Hypothalamus (tissue), 51 donors: ENCODE data around the gene TEN1.

ENCODE experiments used
- DNase-seq, 51 donors: peaks; one replicate each; lab custom pipeline; 2025; lab: John Stamatoyannopoulos, UW

Gene TEN1

GRCh38 chr17:75975757-75976174 is 3.3 kb upstream of the TEN1 start:
- no peak for DNase-seq

GRCh38 chr17:75976175-75976848 is 2.7 kb upstream of the TEN1 start:
- DNase-seq: no peak

- DNase-seq: peak in 5 of 51 donors; percentile 54 to 84 (median 62)
These were observed 706 bp downstream of the TEN1 start for GRCh38 chr17:75979705-75980187.

DNA sequence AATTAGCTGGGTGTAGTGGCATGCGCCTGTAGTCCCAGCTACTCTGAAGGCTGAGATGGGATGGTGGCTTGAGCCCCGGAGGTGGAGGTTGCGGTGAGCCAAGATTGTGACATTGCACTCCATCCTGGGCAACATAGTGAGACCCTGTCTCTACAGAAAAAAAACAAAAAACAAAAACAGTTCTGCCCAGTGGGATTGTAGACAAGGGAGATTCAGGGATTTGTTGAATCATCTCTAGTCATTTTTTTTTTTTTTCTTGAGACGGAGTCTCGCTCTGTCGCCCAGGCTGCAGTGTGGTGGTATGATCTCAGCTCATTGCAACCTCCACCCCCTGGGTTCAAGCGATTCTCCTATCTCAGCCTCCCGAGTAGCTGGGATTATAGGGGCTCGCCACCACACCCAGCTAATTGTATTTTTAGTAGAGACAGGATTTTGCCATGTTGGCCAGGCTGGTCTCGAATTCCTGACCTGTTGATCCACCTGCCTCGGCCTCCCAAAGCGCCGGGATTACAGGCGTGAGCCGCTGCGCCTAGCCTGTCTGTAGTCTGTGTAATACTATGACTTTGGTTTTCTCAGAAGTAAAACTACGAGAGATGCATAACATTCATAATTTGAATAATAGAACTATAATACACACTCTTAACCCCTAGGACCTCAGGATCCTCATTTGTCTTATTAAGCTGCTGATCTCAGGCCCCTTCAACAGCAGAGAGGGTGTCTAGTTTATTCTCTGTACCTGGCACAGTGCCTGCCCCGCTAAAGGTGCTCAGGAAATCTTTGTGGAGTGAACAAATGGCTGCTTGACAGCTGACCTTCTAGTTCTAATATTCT is 1.4 kb downstream of the TEN1 start:
- no peak for DNase-seq

GRCh38 chr17:75981019-75981615 is 2.1 kb downstream of the TEN1 start:
- DNase-seq: no peak

GRCh38 chr17:75983501-75984181 is 4.6 kb downstream of the TEN1 start:
- no peak for DNase-seq

GRCh38 chr17:75985986-75986385 is 6.9 kb downstream of the TEN1 start:
- no peak for DNase-seq

- DNase-seq: no peak
These were observed 8.0 kb downstream of the TEN1 start for GRCh38 chr17:75987041-75987440.

GRCh38 chr17:75991396-75991795 is 12.4 kb downstream of the TEN1 start:
- no peak for DNase-seq

DNA sequence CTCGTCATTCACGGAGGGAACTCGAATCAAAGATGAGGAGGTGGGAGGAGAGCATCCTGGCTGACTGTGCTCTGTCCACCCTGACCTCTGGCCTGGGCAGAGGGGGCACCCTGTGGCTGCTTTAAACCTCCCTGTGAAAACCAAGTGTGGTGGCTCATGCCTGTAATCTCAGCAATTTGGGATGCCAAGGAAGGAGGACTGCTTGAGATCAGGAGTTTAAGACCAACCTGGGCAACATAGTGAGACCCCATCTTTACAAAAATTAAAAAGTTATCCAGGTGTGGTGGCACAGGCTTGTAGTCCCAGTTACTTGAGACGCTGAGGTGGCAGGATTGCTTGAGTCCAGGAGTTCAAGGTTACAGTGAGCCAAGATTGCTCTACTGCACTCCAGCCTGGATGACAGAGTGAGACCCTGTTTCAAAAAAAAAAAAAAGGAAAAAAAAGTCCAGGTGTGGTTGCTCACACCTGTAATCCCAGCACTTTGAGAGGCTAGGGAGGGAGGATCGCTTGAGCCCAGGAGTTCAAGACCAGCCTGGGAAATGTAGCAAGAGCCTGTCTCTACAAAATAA is 15.8 kb downstream of the TEN1 start:
- DNase-seq: no peak

DNA sequence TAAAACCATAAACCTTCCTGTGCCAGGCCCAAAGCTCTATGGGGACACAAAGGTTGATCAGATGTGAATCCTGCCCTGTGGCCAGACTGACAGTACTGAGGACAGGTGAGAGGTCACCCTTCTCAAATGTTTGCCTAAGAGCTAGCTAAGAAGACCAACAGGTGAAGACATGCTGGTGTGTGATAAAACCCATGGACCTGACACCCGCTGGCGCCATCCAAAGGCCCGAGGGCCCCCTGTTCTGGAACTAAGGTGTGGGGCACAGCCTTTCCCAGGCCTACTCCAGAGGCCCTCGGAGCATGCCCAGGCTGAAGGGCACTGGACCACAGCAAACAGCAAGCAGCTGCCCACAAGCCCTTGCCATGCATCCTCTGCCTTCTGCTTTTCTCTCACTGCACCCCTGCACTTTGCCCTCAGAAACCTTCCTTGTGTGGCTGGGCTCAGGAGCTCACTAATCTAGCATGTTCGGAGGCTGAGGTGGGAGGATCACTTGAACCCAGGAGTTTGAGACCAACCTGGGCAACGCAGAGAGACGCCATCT is 16.4 kb downstream of the TEN1 start:
- DNase-seq: no peak

DNA sequence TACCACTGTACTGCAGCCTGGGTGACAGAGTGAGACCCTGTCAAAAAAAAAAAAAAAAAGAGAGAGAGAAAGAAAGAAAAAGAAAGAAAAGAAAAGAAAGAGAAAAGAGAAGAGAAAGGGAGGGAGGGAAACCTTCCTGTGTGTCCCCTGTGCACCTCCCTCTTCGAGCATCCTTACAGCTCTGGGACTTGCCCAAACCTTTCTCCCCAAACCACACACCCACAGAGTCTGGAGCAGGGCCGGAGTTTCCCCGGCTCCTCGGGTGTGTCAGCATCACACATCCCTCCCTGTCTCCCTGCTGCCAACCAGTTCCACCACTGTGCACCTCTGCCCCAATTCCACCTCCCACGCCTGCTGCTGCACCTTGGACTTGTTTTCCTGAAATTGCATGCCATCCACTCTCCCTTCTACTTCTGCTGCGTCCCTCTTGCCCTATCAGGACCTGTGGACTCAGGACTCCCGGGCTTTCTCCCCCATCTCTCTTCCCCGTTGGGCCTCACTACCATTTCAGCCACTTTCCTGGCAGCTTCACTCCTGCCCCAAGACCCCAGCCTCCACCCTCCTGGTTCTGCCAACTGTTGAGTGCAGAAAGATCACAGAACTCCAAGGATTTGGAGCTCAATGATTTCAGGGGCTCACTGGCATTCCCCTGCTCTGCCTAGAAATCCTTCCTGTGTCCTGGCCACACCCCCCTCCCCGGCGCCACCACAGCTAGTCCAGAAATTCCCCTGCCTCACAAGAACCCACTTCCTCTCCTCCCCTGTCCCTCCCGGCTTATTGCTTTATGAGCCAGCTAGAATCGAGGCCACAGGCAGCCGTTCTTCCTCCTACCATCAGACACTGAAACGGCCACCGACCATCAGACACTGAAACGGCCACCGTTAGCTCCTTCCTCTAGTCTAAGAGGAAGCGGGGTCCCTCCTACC is 17.9 kb downstream of the TEN1 start:
- DNase-seq: peak in 2 of 51 donors; percentile 9 to 15

- no peak for DNase-seq
These were observed 19.3 kb downstream of the TEN1 start for GRCh38 chr17:75998327-75998795.

- DNase-seq: peak in 8 of 51 donors; percentile 6 to 27 (median 16)
These were observed 21.1 kb downstream of the TEN1 start for GRCh38 chr17:76000016-76000754.

DNA sequence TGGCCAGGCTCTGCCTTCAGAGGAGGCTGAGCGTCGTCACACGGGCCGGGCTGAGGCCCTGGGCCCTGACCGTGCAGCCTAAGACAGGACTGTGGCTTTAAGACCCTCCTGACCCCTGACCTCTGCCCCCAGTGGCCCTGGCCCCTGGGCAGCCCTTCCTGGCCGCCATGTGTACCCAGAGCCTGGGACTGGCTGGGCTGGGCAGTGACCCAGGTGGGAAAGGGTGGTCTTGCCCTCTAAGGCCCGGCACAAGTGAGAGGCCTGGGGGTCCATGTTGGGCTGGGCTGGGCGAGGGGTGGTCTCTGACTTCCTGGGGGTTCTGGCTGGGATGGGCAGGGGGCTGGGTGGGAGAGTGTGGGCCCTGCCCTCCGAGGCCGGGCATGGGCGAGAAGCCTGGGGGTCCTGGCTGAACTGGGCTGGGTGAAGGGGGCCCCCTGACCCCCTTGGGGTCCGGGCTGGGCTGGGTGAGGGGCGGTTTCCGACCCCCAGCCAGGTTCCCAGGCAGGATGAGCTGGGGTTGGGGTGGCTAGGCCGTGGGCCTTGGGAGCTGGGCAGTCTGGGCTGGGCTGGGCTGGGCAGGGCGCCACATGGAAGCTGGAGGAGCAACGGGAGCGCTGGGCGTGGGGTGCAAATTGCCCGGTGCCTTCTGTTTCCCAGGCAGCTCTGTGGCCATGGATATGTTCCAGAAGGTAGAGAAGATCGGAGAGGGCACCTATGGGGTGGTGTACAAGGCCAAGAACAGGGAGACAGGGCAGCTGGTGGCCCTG is 21.9 kb downstream of the TEN1 start, which contains the start of gene CDK3:
Gene CDK3, plus strand, starts transcription at position 101 of the 767 bp plus-strand sequence. Its CDS starts 571 bp downstream, at position 672.
- DNase-seq: no peak

DNA sequence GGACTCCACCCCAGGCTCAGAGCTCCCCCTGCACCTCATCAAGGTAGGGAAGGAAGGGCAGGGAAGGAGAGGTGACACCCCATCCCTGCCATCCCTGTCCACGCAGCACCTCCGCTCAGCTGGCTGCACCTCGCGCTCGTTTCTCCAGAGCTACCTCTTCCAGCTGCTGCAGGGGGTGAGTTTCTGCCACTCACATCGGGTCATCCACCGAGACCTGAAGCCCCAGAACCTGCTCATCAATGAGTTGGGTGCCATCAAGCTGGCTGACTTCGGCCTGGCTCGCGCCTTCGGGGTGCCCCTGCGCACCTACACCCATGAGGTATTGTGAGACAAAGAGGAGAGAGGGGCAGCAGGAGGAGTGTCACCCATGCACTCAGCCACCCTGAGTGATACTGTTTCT is 23.1 kb downstream of the TEN1 start:
- DNase-seq: no peak

GRCh38 chr17:76003915-76004314 is 24.9 kb downstream of the TEN1 start:
- peak in 1 of 51 donors; percentile 5 for DNase-seq
